Hindlimb muscle (tissue), 1 donor: ENCODE measurements around the gene MAPK8IP3. TPM values are rescaled to one million over a fixed set of nuclear protein-coding genes. Genes with fewer than 3 reads are reported as not detected.

Experiments
- DNase-seq: peaks from one replicate; pipeline ENCODE4 v3.0.0-alpha.2; 2013
- polyA plus RNA-seq: library from polyadenylated mRNA; unstranded; fragments of 120-200 nt; gene quantifications from one replicate; pipeline ENCODE4 v1.2.1, GENCODE V29; 2013; ENCODE audit not compliant: insufficient read length

The MAPK8IP3 gene
- polyA plus RNA-seq, 1 donor = 55.3 TPM

DNA sequence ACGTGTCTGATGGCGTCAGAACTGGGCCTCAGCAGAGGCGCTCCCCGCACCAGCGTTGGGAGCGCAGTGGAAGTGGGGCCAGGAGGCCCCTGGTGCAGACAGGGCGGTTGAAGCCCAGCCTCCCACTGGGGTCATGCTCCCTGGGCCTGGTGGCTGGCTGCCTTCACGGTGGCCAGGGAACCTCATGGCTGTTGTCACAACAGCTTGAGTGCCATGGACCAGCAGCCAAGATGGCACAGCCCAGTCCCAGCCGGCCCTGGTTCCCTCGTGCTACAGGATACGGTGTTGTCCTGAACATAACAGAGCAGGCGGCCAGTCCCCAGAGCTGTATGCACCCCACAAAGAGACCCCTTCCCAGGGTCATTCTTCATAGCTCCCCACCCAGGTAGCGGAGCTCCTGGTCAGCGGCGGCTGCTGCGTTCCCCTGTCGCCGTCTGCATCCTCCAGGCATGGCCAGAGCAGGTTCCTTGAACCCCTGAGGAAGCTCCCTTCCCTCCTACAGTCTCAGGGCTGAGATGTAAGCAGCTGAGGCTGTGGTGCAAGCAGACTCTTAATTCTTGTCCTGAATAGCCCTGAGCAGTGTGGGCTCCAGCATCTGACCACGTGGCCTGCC lies 35.7 kb downstream of the MAPK8IP3 start:
- no peak for DNase-seq

DNA sequence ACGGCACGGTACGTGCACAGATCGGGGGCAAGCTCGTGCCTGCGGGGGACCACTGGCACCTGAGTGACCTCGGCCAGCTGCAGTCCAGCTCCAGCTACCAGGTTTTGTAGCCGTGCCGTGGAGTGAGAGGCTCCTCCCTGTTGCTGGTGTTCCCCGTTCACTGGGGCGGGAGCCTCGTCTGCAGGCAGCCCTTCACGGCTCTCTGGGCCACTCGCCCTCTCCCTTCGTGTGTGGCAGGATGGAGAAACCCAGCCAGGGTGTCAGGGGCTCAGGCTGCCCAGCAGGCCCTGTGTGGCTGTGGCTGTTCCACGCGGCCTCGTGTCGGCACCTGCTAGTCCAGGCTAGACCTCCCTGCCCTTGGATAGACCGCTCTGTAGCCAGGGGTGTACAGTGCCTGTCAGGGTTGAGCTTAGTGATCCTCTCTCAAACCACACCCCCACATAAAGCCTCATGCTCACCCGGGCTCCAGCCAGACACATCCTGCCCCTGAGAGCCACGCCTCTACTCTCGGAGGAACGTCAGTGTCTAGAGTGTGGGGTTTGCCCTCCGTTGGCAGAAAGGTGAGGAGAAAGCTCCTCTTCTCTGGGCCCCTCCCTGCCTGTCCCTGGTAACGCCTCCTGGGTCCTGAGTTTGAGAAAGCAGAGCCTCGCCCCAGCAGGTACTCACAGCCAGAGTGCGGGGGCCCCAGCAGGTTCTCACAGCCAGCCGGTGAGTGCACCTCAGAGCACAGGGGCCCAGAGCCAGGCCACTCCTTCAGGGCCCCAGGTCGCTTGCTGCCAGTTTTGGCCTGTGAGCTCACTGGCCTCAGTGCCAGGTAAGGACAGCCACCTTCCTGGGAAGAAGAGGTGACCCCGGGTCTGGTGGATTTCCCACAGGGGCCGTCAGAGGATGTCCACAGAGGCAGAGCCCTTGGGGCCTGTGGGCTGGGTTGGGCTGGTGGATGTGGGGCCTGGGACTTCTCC lies 37.7 kb downstream of the MAPK8IP3 start:
- DNase-seq = no peak

DNA sequence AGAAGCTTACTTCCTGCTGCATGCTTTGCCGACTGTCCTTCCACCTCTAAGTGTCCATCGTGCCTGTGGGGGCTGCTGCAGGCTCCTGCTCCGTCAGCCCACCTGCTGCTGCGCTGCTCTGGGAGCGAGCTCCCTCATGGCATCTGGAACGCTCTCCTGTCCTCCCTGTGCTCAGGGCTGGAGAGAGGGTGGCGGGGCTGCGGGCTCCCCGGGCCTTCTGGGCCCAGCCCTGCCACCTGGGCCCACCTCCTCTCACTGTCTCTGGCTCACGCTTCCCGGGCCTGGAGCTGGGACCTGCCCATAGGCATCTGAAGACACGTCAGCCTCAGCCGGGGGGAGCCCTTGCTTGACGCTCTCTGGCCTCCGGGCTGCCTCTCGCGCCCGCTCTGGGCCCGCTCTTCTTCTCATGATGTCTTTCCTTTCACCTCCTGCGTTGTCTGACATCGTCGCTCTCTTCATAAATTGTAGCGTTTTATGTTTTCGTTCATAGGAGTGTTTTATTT lies 38.4 kb downstream of the MAPK8IP3 start:
- DNase-seq = no peak

- no peak for DNase-seq
These were observed 39.3 kb downstream of the MAPK8IP3 start for GRCh38 chr16:1745181-1745899.

DNA sequence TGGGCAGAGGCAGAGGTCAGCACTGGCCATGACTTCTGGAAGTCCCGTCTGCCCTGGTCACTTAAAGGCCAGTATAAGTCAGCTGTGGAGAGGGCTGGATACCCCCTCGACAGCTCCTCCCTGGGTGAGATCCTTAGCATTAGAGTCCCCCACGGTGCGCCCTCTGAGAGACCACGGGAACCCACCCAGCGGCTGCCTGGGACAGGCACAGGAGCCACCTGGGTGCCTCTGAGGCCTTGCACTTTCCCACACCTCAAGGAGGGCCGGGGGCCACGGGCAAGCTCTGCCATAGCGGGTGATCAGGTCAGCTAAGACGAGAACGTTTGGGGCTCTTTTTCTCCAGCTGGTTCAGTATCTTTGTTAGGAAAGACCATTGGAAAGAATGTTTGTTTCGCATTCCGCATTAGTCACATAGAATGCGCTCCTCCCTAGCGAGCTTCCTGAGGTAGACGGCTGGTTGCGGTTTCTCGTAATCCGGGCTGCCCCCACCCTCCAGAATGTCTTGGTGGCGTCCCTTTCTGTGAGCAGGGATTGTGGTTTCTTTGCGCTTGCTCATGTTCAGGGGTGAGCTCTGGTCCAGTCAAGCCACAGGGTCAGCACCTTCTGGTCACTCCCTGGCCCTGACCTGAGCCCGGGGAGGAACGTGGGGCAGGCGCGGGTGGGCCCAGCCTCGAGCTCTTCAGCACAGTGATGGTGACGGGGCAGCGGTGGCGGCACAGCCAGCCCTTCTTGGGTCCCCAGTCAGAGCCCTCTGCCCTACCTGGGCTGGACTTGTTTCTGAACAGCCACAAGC lies 40.1 kb downstream of the MAPK8IP3 start:
- DNase-seq = no peak

- DNase-seq = no peak
These were observed 40.7 kb downstream of the MAPK8IP3 start for GRCh38 chr16:1746693-1747195.

DNA sequence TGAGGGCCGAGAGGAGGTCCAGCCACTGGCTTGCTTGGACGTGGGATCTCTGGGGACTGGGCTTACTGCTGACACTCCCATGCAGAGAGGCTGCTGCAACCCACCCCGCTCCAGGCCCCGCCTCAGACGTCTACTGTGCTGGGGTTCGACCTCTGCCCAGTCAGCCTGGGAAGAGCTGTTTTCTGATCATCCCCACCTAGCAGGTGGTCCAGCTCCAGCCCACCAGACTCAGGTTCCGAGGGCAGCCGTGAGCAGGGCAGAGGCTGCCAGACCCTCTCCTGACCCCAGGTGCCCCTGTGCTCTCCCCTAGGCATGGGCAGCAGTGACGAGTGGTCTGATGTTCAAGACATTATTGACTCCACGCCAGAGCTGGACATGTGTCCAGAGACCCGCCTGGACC lies 41.9 kb downstream of the MAPK8IP3 start:
- no peak for DNase-seq

DNA sequence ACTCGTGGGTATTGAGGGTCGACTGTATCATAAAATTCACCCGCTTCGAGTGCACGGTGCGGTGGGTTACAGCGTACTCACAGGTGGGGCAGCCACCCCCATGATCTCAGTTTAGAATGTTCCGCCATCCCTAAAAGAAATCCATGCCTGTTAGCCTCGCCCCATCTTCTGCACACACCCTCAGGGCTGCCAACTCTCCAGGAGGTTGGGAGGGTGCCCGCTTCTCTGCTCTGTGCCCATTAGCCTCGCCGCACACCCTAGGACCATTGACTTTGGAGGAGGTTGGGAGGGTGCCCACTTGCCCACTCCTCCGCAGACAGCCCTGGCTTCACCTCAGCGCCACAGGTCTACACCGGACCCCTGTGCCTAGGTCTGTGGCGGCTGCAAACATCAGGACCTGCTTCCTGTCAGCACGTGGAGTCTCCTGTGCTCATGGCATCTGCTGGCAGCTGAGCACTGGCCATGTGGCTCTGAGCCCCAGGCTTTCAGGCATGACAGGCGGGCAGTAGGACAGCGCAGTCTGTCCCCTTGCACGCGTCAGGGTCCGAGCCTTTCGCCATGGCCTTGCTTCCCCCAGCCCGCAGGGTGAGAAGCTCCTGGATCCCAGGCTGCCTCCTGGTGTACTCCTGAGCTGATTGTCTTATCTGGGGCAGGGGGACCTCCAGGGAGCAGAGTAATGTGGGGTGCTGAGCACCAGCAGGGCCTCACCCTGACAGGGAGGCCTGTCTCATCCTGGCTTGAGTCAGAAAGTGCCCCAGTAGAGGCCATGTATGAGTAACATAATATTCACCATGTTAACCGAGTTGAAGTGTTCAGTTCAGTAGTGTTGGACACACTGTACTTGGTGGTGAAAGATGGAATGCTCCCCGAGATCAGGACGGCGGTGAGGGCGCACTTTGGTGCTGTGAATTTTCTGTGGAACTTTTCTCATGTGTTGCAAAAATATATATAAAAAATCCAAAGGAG lies 43.4 kb downstream of the MAPK8IP3 start:
- no peak for DNase-seq

DNA sequence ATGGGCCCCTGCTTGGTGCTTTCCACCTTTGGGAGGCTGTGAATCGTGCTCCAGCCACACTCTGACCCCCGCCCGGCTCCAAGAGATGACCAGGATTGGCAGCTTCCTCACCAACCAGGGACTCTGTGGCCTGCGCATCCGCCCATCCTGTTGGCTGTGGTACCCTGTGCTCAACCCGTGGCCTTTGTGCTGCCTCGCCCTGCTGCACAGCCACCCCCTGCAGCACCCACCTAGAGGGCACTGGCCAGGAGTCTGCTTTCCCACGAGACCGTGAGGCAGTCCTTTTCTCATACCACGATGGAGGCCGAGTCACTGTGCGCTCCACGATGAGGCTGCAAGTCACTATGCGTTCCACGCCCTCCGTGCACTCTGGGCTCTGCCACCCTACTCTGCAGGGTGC lies 46.0 kb downstream of the MAPK8IP3 start:
- DNase-seq = no peak

DNA sequence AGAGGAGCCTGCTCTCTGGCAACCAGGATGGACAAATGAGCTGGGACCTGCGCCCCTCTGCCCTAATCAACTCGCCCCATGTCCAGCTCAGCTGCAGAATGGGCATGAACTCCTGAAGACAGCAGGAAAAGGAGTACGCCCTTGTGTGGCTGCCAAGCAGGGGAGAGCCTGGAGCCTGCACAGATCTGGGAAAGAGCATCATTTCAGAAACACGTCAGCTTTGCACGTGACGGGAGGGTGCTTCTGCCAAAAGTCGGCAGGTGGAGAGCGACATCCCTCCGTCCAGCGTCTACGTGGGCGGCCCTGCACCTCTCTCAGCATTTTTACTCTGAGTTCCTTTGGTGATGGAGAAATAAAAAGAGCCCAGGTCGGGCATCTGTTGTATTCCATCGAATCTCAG lies 46.9 kb downstream of the MAPK8IP3 start:
- DNase-seq = no peak

DNA sequence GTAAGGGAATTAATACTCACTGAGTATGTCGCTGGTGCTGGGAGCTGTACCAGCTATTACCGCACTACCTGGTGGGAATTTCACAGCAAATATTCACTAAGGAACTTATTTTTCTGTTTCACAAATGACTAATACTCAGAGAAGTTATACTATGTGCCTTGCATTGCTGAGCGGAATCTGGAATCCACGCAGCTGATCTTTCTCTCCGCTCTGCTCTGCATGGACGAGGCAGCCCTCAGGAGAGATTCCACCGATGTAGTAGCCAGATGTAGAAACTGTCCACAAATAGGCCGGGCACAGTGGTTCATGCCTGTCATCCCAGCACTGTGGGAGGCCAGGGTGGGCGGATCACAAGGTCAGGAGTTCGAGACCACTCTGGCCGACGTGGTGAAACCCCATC lies 48.2 kb downstream of the MAPK8IP3 start:
- DNase-seq = no peak

- DNase-seq = no peak
These were observed 51.9 kb downstream of the MAPK8IP3 start for GRCh38 chr16:1757714-1758461.

- no peak for DNase-seq
These were observed 52.9 kb downstream of the MAPK8IP3 start for GRCh38 chr16:1758923-1759322.

DNA sequence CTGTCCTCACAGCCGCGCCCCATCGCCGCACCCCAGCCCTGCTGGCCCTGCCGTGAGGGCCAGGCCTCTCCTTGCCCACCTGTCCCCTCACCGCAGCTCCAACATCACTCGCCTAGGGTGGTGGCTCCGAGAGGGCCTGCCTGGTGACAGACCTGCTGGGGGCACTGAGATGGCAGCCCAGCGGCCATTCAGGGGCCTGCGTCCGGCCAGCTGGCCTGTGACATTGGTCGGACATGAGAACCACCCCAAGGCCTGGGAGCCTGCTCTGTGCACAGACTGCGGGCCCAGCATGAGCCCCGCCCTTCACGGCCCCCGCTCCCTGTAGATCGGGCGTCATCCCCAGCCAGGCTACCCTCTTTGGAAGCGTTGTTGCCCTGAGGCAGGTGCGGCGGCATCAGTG lies 53.5 kb downstream of the MAPK8IP3 start:
- DNase-seq = no peak

- DNase-seq = no peak
These were observed 54.9 kb downstream of the MAPK8IP3 start for GRCh38 chr16:1760911-1761310.

DNA sequence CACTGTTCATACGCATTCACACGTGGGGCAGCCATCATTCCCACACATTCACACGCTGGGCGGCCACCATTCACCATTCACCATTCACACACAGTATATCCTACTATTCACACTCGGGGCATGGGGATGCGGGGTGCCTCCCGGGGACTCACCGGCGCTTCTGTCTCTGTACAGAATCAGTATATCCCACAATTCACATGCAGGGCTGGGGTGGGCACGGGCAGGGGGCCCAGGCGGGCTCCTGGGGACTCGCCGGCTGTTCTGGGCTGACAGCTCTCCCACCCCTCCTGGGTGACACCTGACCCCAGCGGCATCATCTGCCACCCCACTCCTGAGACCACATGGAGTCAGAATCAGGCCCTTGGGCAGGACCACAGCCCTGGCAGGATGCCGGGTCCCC lies 55.8 kb downstream of the MAPK8IP3 start:
- DNase-seq = no peak

GRCh38 chr16:1762196-1762878 lies 56.3 kb downstream of the MAPK8IP3 start:
- DNase-seq = no peak

- no peak for DNase-seq
These were observed 57.0 kb downstream of the MAPK8IP3 start for GRCh38 chr16:1762879-1763520.
